ENCODE results near the gene SPR. TPM values are rescaled to one million over a fixed set of nuclear protein-coding genes. Genes with fewer than 3 reads are reported as not detected.

SPR gene
- total and polyA plus RNA-seq, 2 of the 4 experiments (the other 2 are of a cell fraction) = 14.3 to 17.4 TPM

- intact Hi-C loops (cut with micrococcal nuclease) = no loop called here
- ATAC-seq (ENCODE audit: low read depth) = no peak
- CTCF ChIA-PET = interaction anchor here (0.7 to 1.6 kb wide), 4 partner anchors 78 to 268 kb away, joined by 3 to 8 read pairs (median 4); no protein-coding TSS in a partner anchor
- Histone ChIP-seq H3K14ac (replicated peaks; ENCODE audit: low read depth, low read length) (no peak overlapping the region), H4K20me1 (ENCODE audit: insufficient read depth, low read length) (no peaks in the 10 kb centered on the region), H3K9ac (ENCODE audit: low read depth, low read length) (no peak overlapping the region), H3K4me2 (ENCODE audit: low read depth, low read length) (no peak overlapping the region), H4K8ac (ENCODE audit: low read depth in 2 of 2, low read length in 2 of 2) (no peak overlapping the region), H2AFZ (replicated peaks; ENCODE audit: low read length, poor library complexity) (peak overlapping the region; percentile 60), H3K4me3 (ENCODE audit: insufficient read depth, low read depth, low read length) (no peak overlapping the region), H3K27ac (ENCODE audit: insufficient read depth, low read length) (no peak overlapping the region), H3K18ac (ENCODE audit: low read depth, low read length) (no peak overlapping the region), H4K5ac (ENCODE audit: low read depth, low read length) (no peak overlapping the region), H3K9me1 (ENCODE audit: insufficient read depth, low read length) (no peaks in the 10 kb centered on the region), H4K91ac (ENCODE audit: insufficient read depth, low read depth, low read length) (no peak overlapping the region), H2BK5ac (ENCODE audit: low read depth, low read length, poor library complexity, severe bottlenecking) (no peak overlapping the region), H2BK20ac (ENCODE audit: low read depth, low read length) (no peak overlapping the region), H2AK5ac (ENCODE audit: low read depth, low read length) (no peak overlapping the region), H3K4me1 (ENCODE audit: control insufficient read depth, insufficient read depth, low read length) (peaks cover 3% of the 10 kb centered on the region; the same call in 1 of the 2 replicates), H2BK15ac (ENCODE audit: low read depth, low read length) (no peak overlapping the region), H2BK120ac (ENCODE audit: low read depth, low read length) (no peak overlapping the region), H3K4ac (ENCODE audit: low read depth, low read length) (no peak overlapping the region), H3K23ac (ENCODE audit: low read depth, low read length) (no peak overlapping the region), H3K56ac (ENCODE audit: extremely low read depth, insufficient read depth, low read length) (no peak overlapping the region), H3K79me1 (ENCODE audit: low read depth in 1 of 2, low read length in 2 of 2) (no peaks in the 10 kb centered on the region), H2AK9ac (replicated peaks; ENCODE audit: low read depth, low read length, poor library complexity) (no peak overlapping the region), H3K36me3 (ENCODE audit: control insufficient read depth, insufficient read depth, low read length) (no peaks in the 10 kb centered on the region; the same call in 1 of the 2 replicates), H3K27me3 (ENCODE audit: control insufficient read depth, insufficient read depth, low read length) (peaks cover 42% of the 10 kb centered on the region), H3K9me3 (ENCODE audit: control insufficient read depth, insufficient read depth, low read length) (no peaks in the 10 kb centered on the region)
- no peak for DNase-seq
- no CpG with 5 or more reads among the region's 4 CpGs for whole genome bisulfite sequencing, 2 experiments (ENCODE audit: extremely low coverage in 2 of 2, insufficient read length in 1 of 2)
- POLR2A ChIA-PET (ENCODE audit: unreplicated experiment) = no interaction called here
- dilution Hi-C loops (cut with HindIII; ENCODE audit: low sequenced_read_pairs, unreplicated experiment) = no loop called here
- BruUV-seq (replicated peaks) = no TSS peak
- in situ Hi-C loops (cut with MboI; ENCODE audit: low sequenced_read_pairs) = loop anchor here (25.0 kb wide), 1 partner anchor 1358 kb away; no protein-coding TSS in a partner anchor
- TF ChIP-seq CEBPB (IDR thresholded peaks at IDR 0.05; ENCODE audit: low read depth, low read length) (no peak), FOS (IDR thresholded peaks at IDR 0.05; ENCODE audit: low read depth, low read length) (no peak), MAZ (IDR thresholded peaks at IDR 0.05; ENCODE audit: borderline replicate concordance, low read depth, low read length) (no peak), NFE2L2 (IDR thresholded peaks at IDR 0.05; ENCODE audit: low read depth, low read length) (no peak), RFX5 (IDR thresholded peaks at IDR 0.05; ENCODE audit: low read depth, low read length) (no peak), RAD21 (IDR thresholded peaks at IDR 0.05; ENCODE audit: low read length) (no peak), CHD1 (IDR thresholded peaks at IDR 0.05; ENCODE audit: low read depth, low read length) (no peak)
These were observed 7.9 kb downstream of the SPR start for GRCh38 chr2:72895154-72895553.
